Non-pigmented ciliary epithelial cell (primary cell): ENCODE data around the gene ARHGEF7.

Source experiments
- DNase-seq: peaks from one replicate; pipeline ENCODE4 v3.0.0-alpha.2; 2010; ENCODE audit warnings: low read depth

ARHGEF7 gene

DNA sequence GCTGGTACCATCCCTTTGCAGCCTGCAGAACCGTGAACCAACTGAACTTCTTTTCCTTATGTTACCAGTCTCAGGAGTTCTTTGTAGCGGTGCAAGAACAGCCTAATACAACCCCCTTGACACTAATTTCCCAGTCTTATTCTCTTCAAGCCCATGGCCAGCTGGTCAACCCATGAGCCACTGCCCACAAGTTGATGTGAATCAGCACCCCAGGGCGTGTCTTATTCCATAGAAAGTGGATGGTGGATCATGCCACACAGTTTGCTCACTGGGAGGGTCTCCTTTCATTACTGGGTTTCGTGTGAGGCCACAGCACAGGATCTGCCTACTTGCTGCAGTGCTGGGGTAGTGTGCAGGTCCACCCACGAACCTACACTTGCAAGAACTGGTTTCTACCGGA, 232.3 kb downstream of the ARHGEF7 start:
- DNase-seq, result no peak

DNA sequence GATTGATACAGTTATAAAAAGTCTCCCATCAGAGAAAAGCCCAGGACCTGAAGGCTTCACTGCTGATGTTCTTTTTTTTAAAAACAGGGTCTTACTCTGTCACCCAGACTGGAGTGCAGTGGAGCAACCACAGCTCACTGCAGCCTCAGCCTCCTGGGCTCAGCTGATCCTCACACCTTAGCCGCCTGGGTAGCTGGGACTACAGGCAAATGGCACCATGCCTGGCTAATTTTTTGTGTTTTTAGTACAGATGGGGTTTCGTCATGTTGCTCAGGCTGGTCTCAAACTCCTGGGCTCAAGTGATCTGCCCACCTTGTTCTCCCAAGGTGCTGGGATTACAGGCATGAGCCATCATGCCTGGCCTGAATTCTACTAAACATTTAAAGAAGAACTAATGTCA, 238.4 kb downstream of the ARHGEF7 start:
- DNase-seq, result no peak

DNA sequence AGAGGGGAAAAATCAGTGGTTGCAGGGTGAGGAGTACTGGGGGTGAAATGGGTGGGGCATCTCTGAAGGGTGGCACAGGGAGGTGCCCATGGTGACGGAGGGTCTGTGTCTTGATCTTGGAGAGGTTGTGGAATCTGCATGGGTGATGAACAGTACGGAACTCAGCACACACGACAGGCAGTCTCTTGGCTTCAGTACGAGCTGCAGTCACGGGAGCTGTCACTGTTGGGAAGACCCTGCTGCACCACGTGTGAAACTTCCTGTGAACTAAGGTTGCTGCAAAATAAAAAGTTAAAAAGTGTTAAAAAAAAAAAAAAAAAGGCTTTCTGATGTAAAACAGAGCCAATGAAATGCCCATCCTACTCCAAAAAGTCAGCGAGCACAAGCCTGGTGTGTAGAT, 239.7 kb downstream of the ARHGEF7 start:
- DNase-seq, result no peak
